H1 (cell line): Measurements from ENCODE around the gene SKAP1. TPM values are rescaled to one million over a fixed set of nuclear protein-coding genes. Genes with fewer than 3 reads are reported as not detected.

ENCODE experiments used
- CTCF ChIA-PET: fragments of 300-600 bp; sonication (Branson Sonifier 250); formaldehyde crosslinking; loops from one replicate; lab custom pipeline; 2021; ENCODE audit not compliant: partially characterized antibody; lab: Charles Lee
- POLR2A ChIA-PET: fragments of 300-600 bp; sonication (Branson Sonifier 250); formaldehyde crosslinking; loops from one replicate; lab custom pipeline; 2021; ENCODE audit warnings: inconsistent platforms; ENCODE audit not compliant: partially characterized antibody; lab: Charles Lee
- DNase-seq, 2 experiments: peaks; one replicate each; pipeline versions ENCODE4 v3.0.0 to v3.0.0-alpha.2; 2010 to 2022; ENCODE audit warnings: low spot score in 2 of 2, low read depth in 1 of 2, mixed read lengths in 1 of 2
- FAIRE-seq: peaks from 2 replicates; lab custom pipeline; 2011; peaks lifted over from hg19 to GRCh38; lab: Jason Lieb, UNC
- H2AFZ ChIP-seq: 2 replicates; pipeline ENCODE4 v1.8.1; 2012; ENCODE audit warnings: low read length, inconsistent platforms
- H2AK5ac ChIP-seq: 2 replicates; pipeline ENCODE4 v1.6.1; 2013; ENCODE audit warnings: low read depth, low read length
- H2BK120ac ChIP-seq: replicated peaks from 2 replicates; pipeline ENCODE3; 2013; ENCODE audit warnings: low read depth, low read length, inconsistent platforms
- H2BK12ac ChIP-seq: 2 replicates; pipeline ENCODE4 v1.6.1; 2013; ENCODE audit warnings: low read depth, low read length
- H2BK15ac ChIP-seq: 2 replicates; pipeline ENCODE4 v1.6.1; 2013; ENCODE audit warnings: low read length
- H2BK20ac ChIP-seq: 2 replicates; pipeline ENCODE4 v1.6.1; 2013; ENCODE audit warnings: low read length
- H2BK5ac ChIP-seq: 2 replicates; pipeline ENCODE4 v1.6.1; 2013; ENCODE audit warnings: low read depth, low read length
- H3K14ac ChIP-seq: 2 replicates; pipeline ENCODE4 v1.6.1; 2013; ENCODE audit warnings: inconsistent platforms; ENCODE audit not compliant: insufficient read length
- H3K18ac ChIP-seq: 2 replicates; pipeline ENCODE4 v1.6.1; 2013; ENCODE audit warnings: low read length; ENCODE audit errors: extremely low read depth
- H3K23ac ChIP-seq: 2 replicates; pipeline ENCODE4 v1.6.1; 2013; ENCODE audit warnings: inconsistent platforms; ENCODE audit not compliant: insufficient read length
- H3K23me2 ChIP-seq: 2 replicates; pipeline ENCODE4 v1.6.1; 2013; ENCODE audit warnings: low read depth, low read length
- H3K27ac ChIP-seq: 2 replicates; pipeline ENCODE4 v1.6.1; 2011; ENCODE audit warnings: low read depth, low read length, inconsistent platforms
- H3K27me3 ChIP-seq, 4 experiments: replicated peaks in 1 of 4; 1 replicate in 1 of 4; 2 replicates in 3 of 4; pipeline versions ENCODE4 v1.6.1 to v1.8.1; 2011 to 2013; ENCODE audit warnings: low read length in 3 of 4, mild to moderate bottlenecking in 3 of 4, inconsistent platforms in 2 of 4, mixed read lengths in 2 of 4, moderate library complexity in 1 of 4; ENCODE audit not compliant: control insufficient read depth in 3 of 4, insufficient read depth in 3 of 4; ENCODE audit errors: extremely low read depth in 1 of 4
- H3K36me3 ChIP-seq, 4 experiments: 2 replicates each; pipeline versions ENCODE4 v1.6.1 to v1.8.1; 2011 to 2013; ENCODE audit warnings: mild to moderate bottlenecking in 4 of 4, low read length in 3 of 4, moderate library complexity in 2 of 4, control low read depth in 1 of 4, inconsistent platforms in 1 of 4; ENCODE audit not compliant: insufficient read depth in 4 of 4, control insufficient read depth in 2 of 4
- H3K4ac ChIP-seq: replicated peaks from 2 replicates; pipeline ENCODE3; 2013; ENCODE audit warnings: low read length, low read depth, mixed read lengths, inconsistent platforms; ENCODE audit not compliant: insufficient read length
- H3K4me1 ChIP-seq, 4 experiments: replicated peaks in 1 of 4; 1 replicate in 1 of 4; 2 replicates in 3 of 4; pipeline versions ENCODE4 v1.6.1 to v1.8.1; 2011 to 2013; ENCODE audit warnings: low read length in 3 of 4, inconsistent platforms in 2 of 4, mixed read lengths in 1 of 4; ENCODE audit not compliant: insufficient read depth in 4 of 4, control insufficient read depth in 3 of 4
- H3K4me2 ChIP-seq, 2 experiments: 2 replicates each; pipeline versions ENCODE4 v1.6.1 to v1.8.1; 2011 to 2013; ENCODE audit warnings: low read depth in 2 of 2, low read length in 2 of 2, control low read depth in 1 of 2, inconsistent platforms in 1 of 2, mild to moderate bottlenecking in 1 of 2; ENCODE audit not compliant: insufficient read depth in 1 of 2
- H3K4me3 ChIP-seq, 4 experiments: fragments of 200-600, 300-600 bp in 1 of 4; sonication (generic), shearing (Covaris generic), sonication (Bioruptor Twin) in 1 of 4; 2 replicates each; pipeline versions ENCODE4 v1.5.1 to v1.8.1; 2011 to 2016; ENCODE audit warnings: low read length in 4 of 4, low read depth in 3 of 4, control low read depth in 2 of 4, inconsistent platforms in 2 of 4, mild to moderate bottlenecking in 2 of 4, mixed read lengths in 1 of 4, moderate library complexity in 1 of 4; ENCODE audit not compliant: insufficient read depth in 2 of 4; ENCODE audit errors: extremely low read depth in 1 of 4
- H3K56ac ChIP-seq: replicated peaks from 2 replicates; pipeline ENCODE3; 2013; ENCODE audit warnings: low read depth, mild to moderate bottlenecking, mixed read lengths, low read length, inconsistent platforms; ENCODE audit not compliant: insufficient read length
- H3K79me1 ChIP-seq: 2 replicates; pipeline ENCODE4 v1.6.1; 2013; ENCODE audit warnings: low read depth, low read length, control low read depth
- H3K79me2 ChIP-seq, 2 experiments: 2 replicates each; pipeline versions ENCODE4 v1.6.1 to v1.8.1; 2012 to 2013; ENCODE audit warnings: low read length in 2 of 2, mild to moderate bottlenecking in 2 of 2, inconsistent platforms in 1 of 2; ENCODE audit not compliant: insufficient read depth in 2 of 2, control insufficient read depth in 1 of 2
- H3K9ac ChIP-seq, 4 experiments: replicated peaks in 1 of 4; 1 replicate in 1 of 4; 2 replicates in 3 of 4; pipeline versions ENCODE4 v1.6.1 to v1.8.1; 2011 to 2013; ENCODE audit warnings: low read depth in 3 of 4, low read length in 3 of 4, control low read depth in 2 of 4, mild to moderate bottlenecking in 2 of 4, moderate library complexity in 2 of 4, inconsistent platforms in 1 of 4; ENCODE audit errors: extremely low read depth in 1 of 4
- H3K9me3 ChIP-seq, 2 experiments: 2 replicates each; pipeline versions ENCODE4 v1.6.1 to v1.8.1; 2012 to 2013; ENCODE audit warnings: mild to moderate bottlenecking in 2 of 2, moderate library complexity in 2 of 2, control low read depth in 1 of 2, inconsistent platforms in 1 of 2, low read depth in 1 of 2, low read length in 1 of 2, mixed read lengths in 1 of 2; ENCODE audit not compliant: insufficient read depth in 2 of 2
- H4K20me1 ChIP-seq, 2 experiments: replicated peaks in 1 of 2; 2 replicates each; pipeline versions ENCODE3 to v1.8.1; 2011 to 2013; ENCODE audit warnings: inconsistent platforms in 2 of 2, low read length in 2 of 2, mild to moderate bottlenecking in 1 of 2; ENCODE audit not compliant: insufficient read depth in 2 of 2, control insufficient read depth in 1 of 2
- H4K5ac ChIP-seq: 2 replicates; pipeline ENCODE4 v1.6.1; 2013; ENCODE audit warnings: low read length, low read depth, mixed read lengths, inconsistent platforms; ENCODE audit not compliant: insufficient read length
- H4K8ac ChIP-seq: 2 replicates; pipeline ENCODE4 v1.8.0; 2013; ENCODE audit warnings: mild to moderate bottlenecking, moderate library complexity, low read length, inconsistent platforms; ENCODE audit not compliant: insufficient read depth; ENCODE audit errors: extremely low read depth
- H4K91ac ChIP-seq: replicated peaks from 2 replicates; pipeline ENCODE3; 2013; ENCODE audit warnings: low read length, mixed read lengths, inconsistent platforms; ENCODE audit not compliant: insufficient read length
- CEBPB ChIP-seq: IDR thresholded peaks from 2 replicates; pipeline ENCODE4 v1.6.1; 2012; ENCODE audit warnings: low read depth, low read length
- CHD1 ChIP-seq: IDR thresholded peaks from 2 replicates; pipeline ENCODE4 v1.6.1; 2012; ENCODE audit warnings: low read depth, low read length, improper control_type of control experiment
- GTF2F1 ChIP-seq: IDR thresholded peaks from 2 replicates; pipeline ENCODE4 v1.6.1; 2012; ENCODE audit warnings: low read depth, low read length, improper control_type of control experiment, borderline replicate concordance
- NANOG ChIP-seq: IDR thresholded peaks from 2 replicates; pipeline ENCODE4 v1.6.1; 2011; ENCODE audit warnings: low read length, low read depth, mild to moderate bottlenecking, inconsistent platforms; ENCODE audit not compliant: insufficient read depth, poor library complexity, severe bottlenecking
- POLR2A ChIP-seq, 2 experiments: IDR thresholded peaks; 1 replicate in 1 of 2; 2 replicates in 1 of 2; pipeline ENCODE4 v1.6.1; 2011; ENCODE audit warnings: low read depth in 2 of 2, low read length in 2 of 2, mild to moderate bottlenecking in 2 of 2; ENCODE audit errors: control extremely low read depth in 1 of 2
- POLR2AphosphoS5 ChIP-seq: IDR thresholded peaks from 2 replicates; pipeline ENCODE4 v1.6.1; 2011; ENCODE audit warnings: low read depth, low read length
- RXRA ChIP-seq: IDR thresholded peaks from 2 replicates; pipeline ENCODE4 v1.6.1; 2011; ENCODE audit warnings: low read depth, mild to moderate bottlenecking, low read length, moderate library complexity; ENCODE audit not compliant: insufficient read depth
- SIX5 ChIP-seq: IDR thresholded peaks from 2 replicates; pipeline ENCODE4 v1.6.1; 2011; ENCODE audit warnings: mild to moderate bottlenecking, low read depth, low read length
- SRF ChIP-seq: IDR thresholded peaks from 2 replicates; pipeline ENCODE4 v1.6.1; 2011; ENCODE audit warnings: mild to moderate bottlenecking, low read depth, low read length, moderate library complexity
- SUZ12 ChIP-seq: fragments of 200-600 bp; sonication (generic); IDR thresholded peaks from 2 replicates; pipeline ENCODE4 v1.6.1; 2012; ENCODE audit warnings: mild to moderate bottlenecking, inconsistent platforms, low read length, moderate library complexity, mixed read lengths
- YY1 ChIP-seq: IDR thresholded peaks from 2 replicates; pipeline ENCODE4 v1.6.1; 2011; ENCODE audit warnings: low read depth, mild to moderate bottlenecking, low read length
- WGBS, 2 experiments: shearing (Covaris generic) in 1 of 2; methylation state at CpG; one replicate each; pipeline versions ENCODE4 v1.1.6 to v1.1.7; 2013 to 2015; ENCODE audit warnings: low lambda C conversion rate in 2 of 2, mixed read lengths in 2 of 2, inconsistent platforms in 1 of 2, low coverage in 1 of 2, missing lambda C conversion rate in 1 of 2; ENCODE audit not compliant: insufficient replicate concordance in 2 of 2, insufficient coverage in 1 of 2, insufficient read length in 1 of 2; ENCODE audit errors: extremely low coverage in 1 of 2, missing lambda C conversion rate in 1 of 2; 5-methylcytosine and 5-hydroxymethylcytosine counted together
- polyA plus RNA-seq, 7 experiments: library from polyadenylated mRNA; depleted of rRNA in 3 of 7; stranded (reverse) in 5 of 7; unstranded in 2 of 7; fragments of >200 nt in 5 of 7; fragments of 200-250 nt in 2 of 7; gene quantifications; 1 replicate in 5 of 7; 2 replicates in 1 of 7; 4 replicates in 1 of 7; pipeline versions ENCODE4 v1.2.1 to v1.2.3, GENCODE V29; 2011 to 2013; ENCODE audit warnings: missing spikeins in 2 of 7, mixed read lengths in 2 of 7
- total RNA-seq: library from RNA; stranded (reverse); fragmentation: NEBNext Ultra II Directional; extraction: Animal tissue kit (Norgen Biotek cat#: 25700); gene quantifications from 2 replicates; pipeline ENCODE4 v1.2.1, GENCODE V29; 2021

Gene SKAP1
- total and polyA plus RNA-seq, 2 of the 8 experiments (the other 6 are each of a cell fraction or from before 2014, with no cell fraction given), result not detected

GRCh38 chr17:48250949-48251348 lies 179.1 kb downstream of the SKAP1 start:
- H4K91ac ChIP-seq, result no peak overlapping the region
- POLR2A ChIA-PET, result no interaction called here
- H3K4ac ChIP-seq, result no peak overlapping the region
- peak overlapping the region in 1 of 4 experiments; percentile 4; a peak in 1 of 8 replicates for H3K4me3 ChIP-seq
- no peaks in the 10 kb centered on the region for H3K36me3 ChIP-seq
- no peak overlapping the region for H2AK5ac ChIP-seq
- H2BK12ac ChIP-seq, result no peak overlapping the region
- H2BK5ac ChIP-seq, result no peak overlapping the region
- H4K5ac ChIP-seq, result no peak overlapping the region
- H2BK20ac ChIP-seq, result no peak overlapping the region
- no peaks in the 10 kb centered on the region for H3K23me2 ChIP-seq
- H3K4me2 ChIP-seq, result no peak overlapping the region
- CTCF ChIA-PET, result interaction anchor here (0.6 to 2.0 kb wide), 8 partner anchors 9 to 98 kb away, joined by 3 to 9 read pairs (median 4); no protein-coding TSS in a partner anchor
- H2BK15ac ChIP-seq, result no peak overlapping the region
- no peaks in the 10 kb centered on the region for H3K79me1 ChIP-seq
- no peaks in the 10 kb centered on the region for H4K20me1 ChIP-seq
- H3K9me3 ChIP-seq, result no peaks in the 10 kb centered on the region
- peaks cover 0 to 4% (median 0%) of the 10 kb centered on the region in 4 experiments; a peak in 1 of 7 replicates for H3K4me1 ChIP-seq
- H3K23ac ChIP-seq, result no peak overlapping the region
- H3K14ac ChIP-seq, result no peak overlapping the region
- TF ChIP-seq SRF (no peak), RXRA (no peak), NANOG (no peak), YY1 (no peak), POLR2AphosphoS5 (no peak), POLR2A (IDR thresholded peaks at IDR 0.05; ENCODE audit: control extremely low read depth in 1 of 2, low read depth in 2 of 2, low read length in 2 of 2) (no peak), SUZ12 (no peak), CEBPB (no peak), CHD1 (no peak), GTF2F1 (no peak), SIX5 (no peak)
- TF ChIP-seq, all 59 proteins: peak for 0
- Histone ChIP-seq H3K27me3 (no peaks in the 10 kb centered on the region; a peak in 1 of 7 replicates), H2AFZ (no peak overlapping the region), H2BK120ac (no peak overlapping the region), H3K18ac (no peak overlapping the region), H3K27ac (no peak overlapping the region), H3K79me2 (no peaks in the 10 kb centered on the region), H3K9ac (no peak overlapping the region), H4K8ac (no peak overlapping the region), H3K56ac (no peak overlapping the region)
- 78% methylated on average over 8 of the region's 8 CpGs; no CpG with 5 or more reads in 1 of the 2 experiments for WGBS, 2 experiments
- no peak for FAIRE-seq
- DNase-seq, result no peak
